ENCODE results near the gene POLE.

POLE gene

DNA sequence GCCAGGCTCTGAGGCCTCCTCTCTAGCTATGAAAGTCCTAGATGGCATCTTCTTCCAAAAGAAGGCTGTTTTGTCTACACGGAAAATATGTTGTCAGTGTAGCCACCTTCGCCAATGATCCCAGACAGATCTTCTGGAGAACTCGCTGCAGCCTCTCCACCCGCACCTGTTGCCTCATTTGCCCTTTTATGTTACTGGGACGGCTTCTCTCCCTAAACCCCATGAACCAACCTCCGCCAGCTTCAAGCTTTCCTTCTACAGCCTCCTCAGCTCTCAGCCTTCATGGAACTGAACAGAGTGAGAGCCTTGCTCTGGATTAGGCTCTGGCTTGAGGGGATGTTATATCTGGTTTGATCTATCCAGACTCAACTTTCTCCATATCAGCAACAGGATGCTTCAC is 57.8 kb downstream of the POLE start:
- DNase-seq (ENCODE audit: low read depth in 2 of 2): no peak

DNA sequence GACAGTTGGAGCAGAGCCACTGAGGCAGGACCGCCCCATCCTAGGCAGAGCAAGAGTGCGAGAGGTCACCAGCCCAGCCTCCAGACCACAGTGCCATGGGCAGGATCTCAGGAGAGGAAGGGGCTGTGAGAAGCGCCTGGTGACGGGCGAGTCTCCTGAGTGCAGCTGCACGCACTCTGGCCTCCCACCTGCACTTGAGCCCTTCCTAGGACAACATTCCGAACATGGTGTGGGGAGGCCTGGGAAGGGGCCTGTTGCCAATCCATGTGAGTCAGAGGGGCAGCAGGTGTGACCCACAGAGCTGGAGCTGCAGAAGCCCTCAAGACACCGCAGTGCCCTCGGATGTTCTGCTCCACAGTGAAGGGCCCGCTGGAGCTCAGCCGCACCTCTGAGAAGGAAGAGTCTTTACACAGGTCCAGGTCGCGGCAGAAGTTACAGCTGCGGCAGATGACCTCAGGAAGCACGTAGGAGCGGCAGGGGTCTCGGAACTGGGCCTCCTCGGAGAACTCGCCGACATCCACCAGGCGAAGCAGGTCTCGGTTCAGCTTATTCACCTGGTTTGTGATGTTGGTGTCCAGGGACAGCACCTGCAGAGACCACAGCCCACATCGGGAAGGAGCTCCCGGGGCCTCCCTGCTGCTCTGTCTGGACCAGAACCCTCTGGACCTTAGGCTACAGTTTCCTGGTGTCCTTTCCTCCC is 61.3 kb downstream of the POLE start:
- no peak for DNase-seq (ENCODE audit: low read depth in 2 of 2)

DNA sequence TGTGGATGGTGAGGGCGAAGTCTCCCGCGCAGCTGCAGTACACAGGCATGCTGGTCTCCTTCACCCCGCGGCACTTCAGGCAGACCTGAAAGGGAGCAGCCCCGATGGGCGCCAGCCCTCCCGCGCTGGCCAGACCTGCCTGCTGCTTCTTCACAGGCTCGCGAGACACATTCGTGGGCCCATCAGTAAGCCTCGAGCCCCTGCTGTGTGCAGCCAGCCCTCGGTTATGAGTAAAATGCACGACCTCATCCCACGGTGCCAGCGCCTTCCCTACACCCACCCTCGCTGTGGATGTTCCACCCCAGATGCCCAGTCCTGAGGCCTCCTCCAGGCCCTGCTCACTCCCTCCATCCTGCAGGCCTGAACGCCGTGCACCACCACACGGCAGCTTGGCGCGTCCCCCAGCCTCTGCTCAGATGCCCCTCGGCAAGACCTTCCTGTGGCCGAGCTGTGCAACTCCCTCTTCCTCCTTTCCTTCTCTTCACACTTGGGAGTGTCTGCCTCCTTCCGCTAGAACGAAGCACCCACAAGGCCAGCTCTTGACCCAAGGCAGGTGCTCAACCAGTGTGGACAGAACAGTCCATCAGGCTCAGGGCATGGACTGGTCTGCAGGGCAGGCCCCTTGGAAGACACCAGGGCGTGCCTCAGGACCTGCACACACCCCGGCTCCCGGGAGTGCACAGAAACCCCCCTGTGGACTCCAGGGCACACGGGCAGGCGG is 62.1 kb downstream of the POLE start:
- no peak for DNase-seq (ENCODE audit: low read depth in 2 of 2)

DNA sequence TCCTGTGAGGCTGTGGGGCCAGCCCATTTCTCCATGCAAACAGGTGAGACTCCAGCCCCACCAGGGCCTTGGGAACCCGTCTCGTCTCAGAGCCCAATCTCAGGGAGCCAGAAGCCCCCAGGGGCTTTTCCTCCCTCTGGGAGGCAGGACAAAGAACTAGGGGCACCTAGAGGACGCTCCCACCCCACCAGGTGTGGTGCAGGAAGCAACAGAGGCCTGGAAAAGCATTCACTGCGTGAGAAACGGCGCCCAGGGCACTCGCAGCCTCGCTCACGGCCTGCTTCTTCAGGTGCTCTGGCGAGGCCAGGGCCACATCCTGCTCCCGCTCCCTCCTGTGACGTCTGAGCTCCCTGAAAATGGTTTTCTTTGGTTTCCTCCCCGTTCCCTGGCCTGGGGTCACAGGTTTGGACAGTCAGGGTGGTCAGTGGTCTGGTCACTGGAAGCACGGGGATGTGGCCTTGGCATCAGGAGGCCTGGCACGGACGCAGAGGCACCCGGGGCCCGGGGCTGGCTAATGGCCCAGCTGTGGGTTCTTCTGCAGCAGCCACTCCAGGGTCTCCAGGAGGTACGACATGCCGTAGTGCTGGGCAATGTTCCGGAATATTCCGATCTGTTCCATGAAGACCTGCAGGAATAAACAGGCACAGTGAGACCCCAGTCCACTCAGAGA is 62.8 kb downstream of the POLE start:
- DNase-seq (ENCODE audit: low read depth in 2 of 2): no peak

DNA sequence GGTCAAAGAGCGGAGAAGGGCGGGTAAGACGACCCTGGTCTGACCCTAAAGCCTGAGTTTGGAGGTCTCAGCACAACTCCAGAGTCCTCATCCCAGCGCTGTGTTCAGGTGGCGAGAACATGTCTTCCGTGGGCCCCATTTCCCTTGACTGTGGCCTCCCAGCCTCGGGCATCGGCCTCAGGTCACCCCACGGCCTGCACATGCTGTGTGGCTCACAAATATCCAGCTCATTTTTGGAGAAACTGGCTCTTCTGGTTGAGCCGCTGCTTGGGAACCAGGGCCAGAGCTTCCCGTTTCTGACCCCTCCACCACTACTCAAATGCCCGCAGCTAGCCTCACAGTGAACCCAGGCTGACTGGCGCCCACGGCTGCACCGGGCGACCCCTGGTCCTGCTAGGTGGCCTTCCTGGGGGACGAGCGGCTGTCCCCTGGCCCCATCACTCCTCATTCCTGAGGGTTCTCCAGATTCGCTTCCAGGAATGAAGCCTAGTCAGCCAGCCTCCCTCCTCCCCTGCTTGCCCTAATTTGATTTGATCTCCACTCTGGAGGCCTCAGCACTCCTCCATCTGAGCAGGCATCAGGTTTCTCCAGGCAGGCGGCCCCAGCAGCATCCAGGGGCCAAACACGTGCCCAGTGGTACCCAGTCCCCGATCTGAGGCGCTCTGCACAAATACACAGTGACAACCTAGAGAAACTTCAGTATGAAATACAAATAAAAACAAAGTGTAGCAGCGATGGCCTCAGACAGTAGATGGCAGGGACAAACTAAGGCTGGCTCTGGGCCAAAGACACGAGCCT is 63.9 kb downstream of the POLE start:
- DNase-seq (ENCODE audit: low read depth in 2 of 2): no peak

DNA sequence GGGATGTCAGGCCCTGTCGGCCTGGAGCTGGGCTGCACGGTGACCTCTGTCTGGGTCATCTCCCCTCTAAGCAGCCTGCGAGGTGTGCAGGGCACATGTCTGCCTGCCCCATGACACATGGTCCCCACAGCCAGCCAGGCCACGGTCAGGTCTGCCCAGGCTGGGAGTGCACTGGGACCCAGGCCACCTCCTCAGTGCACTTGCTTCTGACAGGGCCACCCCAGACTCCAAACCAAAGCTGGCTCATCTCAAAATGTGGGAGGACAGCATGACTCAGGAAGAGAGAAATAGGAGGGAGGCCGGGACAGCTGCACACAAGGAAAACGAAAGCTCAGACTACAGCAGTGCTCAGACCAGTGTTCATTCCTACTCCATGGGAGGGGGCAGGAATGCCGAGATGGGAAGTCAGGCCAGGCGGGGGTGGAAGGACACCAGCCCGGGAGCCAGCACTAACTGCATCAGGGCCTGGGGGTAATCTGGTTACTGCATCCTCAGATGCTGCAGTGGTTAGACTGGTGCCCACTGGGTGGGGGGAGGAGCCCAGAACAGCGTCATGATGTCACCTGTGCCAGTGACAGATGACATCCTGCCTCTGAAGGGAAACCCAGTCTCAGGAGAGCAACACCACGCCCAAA is 64.6 kb downstream of the POLE start:
- no peak for DNase-seq (ENCODE audit: low read depth in 2 of 2)

DNA sequence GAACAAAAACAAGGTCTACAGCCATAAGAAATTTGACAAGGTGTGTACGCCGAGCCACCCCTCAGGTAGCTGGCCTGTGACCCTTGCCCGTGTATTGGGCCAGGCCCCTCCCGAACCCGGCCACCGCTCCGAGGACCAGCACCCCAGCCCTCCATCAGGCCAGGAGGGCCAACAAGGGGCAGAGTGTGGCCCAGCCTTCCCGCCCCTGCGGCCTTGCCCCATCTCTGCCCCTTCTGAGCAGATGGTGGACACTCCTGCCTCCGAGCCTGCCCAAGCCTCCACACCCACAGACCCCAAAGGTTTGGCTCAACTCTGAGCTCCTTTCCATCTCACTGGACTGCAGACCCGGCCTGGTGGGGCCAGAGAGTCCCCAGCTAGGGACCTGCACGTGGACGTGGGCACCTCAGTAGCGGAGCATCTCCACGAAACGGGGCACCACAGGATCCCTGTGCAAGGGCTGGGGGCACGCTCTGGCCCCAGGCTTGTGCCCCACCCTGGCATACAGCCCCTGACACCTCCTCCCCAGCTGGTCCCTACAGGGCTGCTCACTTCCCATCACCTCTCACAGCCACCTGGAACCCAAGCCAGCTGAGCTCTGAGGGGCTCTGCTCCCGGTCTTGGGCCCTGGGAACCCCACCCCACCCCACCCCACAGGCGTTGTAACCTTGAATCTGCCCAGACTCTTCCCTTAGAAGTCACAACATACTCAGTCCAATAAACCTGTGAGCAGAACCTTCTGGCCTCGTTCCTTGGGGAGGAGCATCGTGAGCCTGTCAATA is 65.3 kb downstream of the POLE start:
- no peak for DNase-seq (ENCODE audit: low read depth in 2 of 2)

DNA sequence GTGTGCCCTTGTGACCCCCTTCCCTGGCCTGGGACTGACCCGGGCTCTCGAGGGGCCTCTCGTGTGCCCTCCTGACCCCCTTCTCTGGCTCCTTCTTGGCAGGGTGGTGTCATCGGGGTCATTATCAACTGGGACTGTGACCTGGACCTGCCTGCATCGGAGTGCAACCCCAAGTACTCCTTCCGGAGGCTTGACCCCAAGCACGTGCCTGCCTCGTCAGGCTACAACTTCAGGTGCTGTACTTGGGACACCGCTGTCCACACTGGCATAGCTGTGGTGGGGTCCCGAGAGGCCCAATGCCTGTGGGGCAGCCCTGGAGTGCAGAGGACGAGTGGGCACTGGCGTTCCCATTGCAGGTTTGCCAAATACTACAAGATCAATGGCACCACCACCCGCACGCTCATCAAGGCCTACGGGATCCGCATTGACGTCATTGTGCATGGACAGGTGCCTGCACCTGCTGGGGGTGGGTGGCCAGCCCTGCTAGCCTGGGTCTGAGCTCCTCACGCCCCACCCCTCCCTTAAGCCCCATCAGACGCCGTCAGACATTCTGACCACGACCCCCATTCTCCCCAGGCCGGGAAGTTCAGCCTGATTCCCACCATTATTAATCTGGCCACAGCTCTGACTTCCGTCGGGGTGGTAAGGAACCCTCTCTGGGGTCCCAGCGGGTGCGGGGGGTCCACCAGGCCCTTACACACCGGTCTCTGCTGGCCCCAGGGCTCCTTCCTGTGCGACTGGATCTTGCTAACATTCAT is 66.1 kb downstream of the POLE start:
- DNase-seq (ENCODE audit: low read depth in 2 of 2): no peak

DNA sequence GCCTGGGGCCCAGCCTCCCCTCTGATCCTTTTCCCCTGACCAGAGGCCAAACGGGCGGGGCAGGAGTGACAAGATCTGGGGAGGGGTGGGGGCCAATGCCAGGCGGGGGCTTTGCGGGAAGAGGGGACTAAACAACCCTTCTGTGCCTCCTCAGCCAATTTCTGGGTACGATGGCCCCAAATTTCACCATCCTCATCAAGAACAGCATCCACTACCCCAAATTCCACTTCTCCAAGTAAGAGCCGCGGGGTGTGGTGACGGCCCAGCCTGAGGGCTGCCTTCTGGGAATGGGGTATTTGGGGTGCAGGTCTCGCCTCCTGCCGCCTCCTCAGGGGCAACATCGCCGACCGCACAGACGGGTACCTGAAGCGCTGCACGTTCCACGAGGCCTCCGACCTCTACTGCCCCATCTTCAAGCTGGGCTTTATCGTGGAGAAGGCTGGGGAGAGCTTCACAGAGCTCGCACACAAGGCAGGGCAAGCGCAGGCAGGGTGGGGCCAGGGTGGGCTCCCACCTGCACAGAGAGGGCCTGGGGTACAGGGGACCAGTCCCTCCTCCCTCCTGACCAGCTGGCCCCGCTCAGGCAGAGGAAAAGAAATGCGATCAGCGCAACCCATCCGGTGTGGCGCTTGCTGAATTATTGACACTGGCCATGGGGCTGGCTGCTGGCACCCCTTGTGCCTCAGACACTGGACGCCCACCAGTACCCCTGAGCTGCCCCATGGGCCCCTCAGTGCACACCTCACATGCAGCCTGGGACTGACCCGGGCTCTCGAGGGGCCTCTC is 66.8 kb downstream of the POLE start:
- no peak for DNase-seq (ENCODE audit: low read depth in 2 of 2)

DNA sequence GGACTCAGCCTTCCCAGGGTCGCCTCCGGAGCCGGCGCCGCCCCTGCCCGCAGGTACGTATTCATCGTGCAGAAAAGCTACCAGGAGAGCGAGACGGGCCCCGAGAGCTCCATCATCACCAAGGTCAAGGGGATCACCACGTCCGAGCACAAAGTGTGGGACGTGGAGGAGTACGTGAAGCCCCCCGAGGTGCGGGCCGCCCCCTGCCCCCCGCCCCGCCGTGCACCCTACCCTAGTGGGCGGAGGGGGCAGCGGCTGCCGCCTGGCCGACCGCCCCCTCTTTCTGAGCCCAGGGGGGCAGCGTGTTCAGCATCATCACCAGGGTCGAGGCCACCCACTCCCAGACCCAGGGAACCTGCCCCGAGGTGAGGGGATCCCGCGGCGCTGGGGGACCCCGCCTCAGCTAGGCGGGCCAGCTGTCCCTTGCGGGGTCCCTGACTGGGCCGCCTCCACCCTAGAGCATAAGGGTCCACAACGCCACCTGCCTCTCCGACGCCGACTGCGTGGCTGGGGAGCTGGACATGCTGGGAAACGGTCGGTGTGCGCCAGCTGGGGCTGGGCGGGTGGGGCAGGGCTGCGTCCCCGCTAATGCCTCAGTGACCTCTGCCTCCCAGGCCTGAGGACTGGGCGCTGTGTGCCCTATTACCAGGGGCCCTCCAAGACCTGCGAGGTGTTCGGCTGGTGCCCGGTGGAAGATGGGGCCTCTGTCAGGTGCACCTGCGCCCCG is 67.6 kb downstream of the POLE start:
- DNase-seq (ENCODE audit: low read depth in 2 of 2): no peak

DNA sequence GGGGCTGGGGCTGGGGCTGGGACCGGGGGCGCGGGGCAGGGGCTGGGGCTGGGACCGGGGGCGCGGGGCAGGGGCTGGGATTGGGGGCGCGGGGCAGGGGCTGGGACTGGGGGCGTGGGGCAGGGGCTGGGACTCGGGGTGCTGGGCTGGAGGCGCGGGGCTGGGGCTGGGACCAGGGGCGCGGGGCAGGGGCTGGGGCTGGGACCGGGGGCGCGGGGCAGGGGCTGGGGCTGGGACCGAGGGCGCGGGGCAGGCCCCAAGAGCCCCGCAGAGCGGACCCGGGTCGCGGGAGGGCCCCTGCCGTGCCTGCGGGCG is 68.1 kb downstream of the POLE start:
- DNase-seq (ENCODE audit: low read depth in 2 of 2): no peak

DNA sequence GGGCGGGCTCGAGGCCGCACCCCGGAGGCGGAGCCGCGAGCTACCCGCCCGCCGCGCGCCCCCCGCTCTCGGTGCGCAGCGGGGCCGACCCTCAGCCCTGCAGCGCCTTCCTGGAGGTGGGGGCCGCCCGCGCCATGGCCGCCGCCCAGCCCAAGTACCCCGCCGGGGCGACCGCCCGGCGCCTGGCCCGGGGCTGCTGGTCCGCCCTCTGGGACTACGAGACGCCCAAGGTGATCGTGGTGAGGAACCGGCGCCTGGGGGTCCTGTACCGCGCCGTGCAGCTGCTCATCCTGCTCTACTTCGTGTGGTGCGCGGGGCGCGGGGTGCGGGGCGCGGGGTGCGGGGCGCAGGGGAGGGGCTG is 68.5 kb downstream of the POLE start, which contains the start of gene P2RX2:
P2RX2 (plus strand) TSS at position 94 of the 361 bp plus-strand sequence; CDS start at position 135, 41 bp downstream.
- no peak for DNase-seq (ENCODE audit: low read depth in 2 of 2)

DNA sequence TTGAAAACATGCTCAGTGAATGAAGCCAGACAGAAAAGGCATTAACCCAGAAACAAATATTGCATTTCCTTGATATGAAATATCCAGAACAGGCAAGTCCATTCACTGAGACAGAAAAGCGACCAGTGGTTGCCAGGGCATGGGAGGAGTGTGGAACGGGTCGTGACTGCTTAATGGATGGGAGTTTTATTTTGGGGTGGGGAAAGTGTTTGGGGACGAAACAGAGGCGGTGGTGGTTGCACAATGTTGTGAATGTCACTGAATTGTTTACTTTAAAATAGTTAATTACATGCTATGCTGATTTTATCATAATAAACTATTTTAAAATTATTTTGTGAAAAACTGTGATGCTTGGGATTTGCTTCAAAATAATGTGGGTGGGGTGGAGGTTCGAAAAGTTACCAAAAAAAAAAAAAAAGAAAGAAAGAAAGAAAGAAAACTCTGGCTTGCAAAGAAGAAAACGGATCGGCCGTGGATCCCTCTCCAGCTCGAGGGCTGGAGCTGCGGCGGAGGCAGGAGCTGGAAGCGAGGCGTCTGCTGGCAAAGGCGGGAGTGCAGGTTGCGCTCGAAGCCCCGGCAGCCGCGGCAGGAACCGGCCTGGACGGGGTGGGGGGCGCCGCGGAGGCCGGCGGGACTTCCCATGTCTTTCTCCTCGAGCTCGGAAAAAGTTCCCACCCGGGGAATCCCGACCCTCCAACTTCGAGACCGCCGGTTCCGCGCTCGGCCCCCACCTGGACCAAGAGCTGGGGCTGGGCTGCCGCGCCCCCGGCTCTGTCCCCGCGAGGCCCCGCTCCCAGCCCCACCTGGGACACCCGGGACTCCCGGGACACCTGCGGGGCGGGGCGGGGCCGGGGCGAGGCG is 69.1 kb downstream of the POLE start:
- DNase-seq (ENCODE audit: low read depth in 2 of 2): no peak

DNA sequence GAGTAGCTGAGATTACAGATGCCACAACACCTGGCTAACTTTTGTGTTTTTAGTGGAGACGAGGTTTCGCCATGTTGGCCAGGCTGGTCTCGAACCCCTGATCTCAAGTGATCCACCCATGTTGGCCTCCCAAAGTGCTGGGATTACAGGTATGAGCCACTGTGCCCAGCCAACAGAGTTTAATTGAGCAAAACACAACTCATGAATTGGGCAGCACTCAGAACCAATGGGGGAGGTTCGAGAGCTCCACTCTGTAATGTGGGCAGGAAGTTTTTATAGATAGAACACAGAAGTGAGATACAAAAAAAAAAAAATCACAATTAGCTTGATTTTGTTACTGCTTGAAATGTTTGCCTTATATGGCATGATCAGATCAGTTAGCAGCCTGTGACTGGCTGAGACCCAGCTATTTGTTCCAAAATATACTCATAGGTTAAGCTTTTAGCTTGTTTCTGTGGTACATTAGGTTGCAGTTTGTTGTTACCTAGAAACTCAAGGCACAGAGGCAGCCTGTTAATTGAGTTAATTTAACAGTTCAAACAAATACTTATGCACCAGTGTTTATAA is 69.9 kb downstream of the POLE start:
- no peak for DNase-seq (ENCODE audit: low read depth in 2 of 2)

DNA sequence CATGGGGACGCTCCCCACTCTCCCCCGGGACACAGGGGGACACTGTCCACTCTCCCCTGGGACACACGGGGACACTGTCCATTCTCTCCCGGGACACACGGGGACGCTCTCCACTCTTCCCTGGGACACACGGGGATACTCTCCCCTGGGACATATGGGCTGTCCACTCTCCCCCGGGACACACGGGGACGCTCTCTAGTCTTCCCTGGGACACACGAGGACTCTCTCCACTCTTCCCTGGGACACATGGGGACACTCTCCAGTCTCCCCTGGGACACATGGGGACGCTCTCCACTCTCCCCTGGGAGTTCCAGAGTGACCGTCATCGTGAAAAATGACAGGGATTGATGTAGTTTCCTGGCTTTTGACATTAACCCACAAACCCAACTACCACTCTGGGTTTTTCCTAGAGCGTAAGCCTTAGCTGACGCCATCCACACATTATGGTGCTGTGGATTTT is 71.5 kb downstream of the POLE start:
- DNase-seq (ENCODE audit: low read depth in 2 of 2): no peak

DNA sequence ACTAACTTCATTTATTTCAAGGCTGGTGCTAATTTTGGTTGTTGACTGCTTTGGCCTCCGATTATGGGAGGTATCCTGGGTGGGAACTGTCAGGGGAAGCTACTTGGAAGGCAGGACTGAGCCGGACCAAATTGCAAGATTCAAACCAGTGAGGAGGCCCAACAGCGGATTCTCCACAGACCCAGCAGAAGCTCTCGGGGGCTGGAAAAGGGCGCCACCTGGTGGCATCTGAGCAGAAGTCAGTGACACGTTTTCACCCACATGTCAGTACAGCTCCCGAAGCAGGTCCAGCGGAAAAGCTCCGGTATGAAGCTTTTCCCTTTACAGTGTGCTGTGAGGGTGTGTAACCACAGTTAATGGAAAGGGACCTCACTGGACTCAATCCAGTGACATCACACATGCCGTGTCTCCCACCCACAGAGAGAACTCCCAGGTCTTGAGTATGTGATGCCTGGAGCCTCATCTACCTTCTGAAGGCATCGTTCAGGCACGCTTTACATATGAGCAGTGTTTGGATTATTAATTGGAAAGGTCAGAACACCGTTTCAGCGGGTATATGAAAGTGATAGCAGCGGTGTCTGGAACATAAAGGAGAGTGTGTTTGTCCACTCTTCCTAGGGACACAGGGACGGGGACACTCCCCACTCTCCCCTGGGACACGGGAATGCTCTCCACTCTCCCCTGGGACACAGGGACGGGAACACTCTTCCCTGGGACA is 72.1 kb downstream of the POLE start:
- DNase-seq (ENCODE audit: low read depth in 2 of 2): peak; percentile 60 to 64

DNA sequence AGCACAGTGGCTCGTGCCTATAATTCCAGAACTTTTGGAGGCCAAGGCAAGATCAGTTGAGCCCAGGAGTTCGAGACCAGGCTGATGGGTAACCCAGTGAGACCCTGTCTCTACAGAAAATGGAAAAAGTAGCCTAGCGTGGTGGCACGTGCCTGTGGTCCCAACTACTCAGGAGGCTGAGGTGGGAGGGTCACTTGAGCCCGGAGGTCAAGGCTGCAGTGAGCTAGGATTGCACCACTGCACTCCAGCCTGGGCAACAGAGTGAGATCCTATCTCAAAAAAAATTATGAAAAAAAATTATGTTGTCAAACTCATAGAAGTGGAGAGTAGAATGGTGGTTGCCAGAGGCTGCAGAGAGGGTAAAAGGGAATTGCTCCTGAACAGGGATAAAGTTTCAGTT is 73.1 kb downstream of the POLE start:
- no peak for DNase-seq (ENCODE audit: low read depth in 2 of 2)
